ENCODE measurements around the gene FREY1.
"Not testable (repeated sequence)": the region's sequence is repeated elsewhere in the genome, so short reads cannot be mapped to it uniquely, and the experiment has no call there.

- TF ChIP-seq CTCF (IDR thresholded peaks at IDR 0.05; ENCODE audit: insufficient read depth, low read length); GABPA (IDR thresholded peaks at IDR 0.05; ENCODE audit: low read depth); POLR2AphosphoS5 (IDR thresholded peaks at IDR 0.05; ENCODE audit: low read depth): not testable (repeated sequence)
Observed at GRCh38 chr11:45900175-45900800, 6.8 kb downstream of the FREY1 start.
